NCI-H2171 treated with DMSO at 0.1 percent for 48 hours (cell line): ENCODE measurements around the gene ABCG5.

Source experiments
- DNase-seq: peaks from one replicate; lab custom pipeline; 2025; lab: John Stamatoyannopoulos, UW

Gene ABCG5

DNA sequence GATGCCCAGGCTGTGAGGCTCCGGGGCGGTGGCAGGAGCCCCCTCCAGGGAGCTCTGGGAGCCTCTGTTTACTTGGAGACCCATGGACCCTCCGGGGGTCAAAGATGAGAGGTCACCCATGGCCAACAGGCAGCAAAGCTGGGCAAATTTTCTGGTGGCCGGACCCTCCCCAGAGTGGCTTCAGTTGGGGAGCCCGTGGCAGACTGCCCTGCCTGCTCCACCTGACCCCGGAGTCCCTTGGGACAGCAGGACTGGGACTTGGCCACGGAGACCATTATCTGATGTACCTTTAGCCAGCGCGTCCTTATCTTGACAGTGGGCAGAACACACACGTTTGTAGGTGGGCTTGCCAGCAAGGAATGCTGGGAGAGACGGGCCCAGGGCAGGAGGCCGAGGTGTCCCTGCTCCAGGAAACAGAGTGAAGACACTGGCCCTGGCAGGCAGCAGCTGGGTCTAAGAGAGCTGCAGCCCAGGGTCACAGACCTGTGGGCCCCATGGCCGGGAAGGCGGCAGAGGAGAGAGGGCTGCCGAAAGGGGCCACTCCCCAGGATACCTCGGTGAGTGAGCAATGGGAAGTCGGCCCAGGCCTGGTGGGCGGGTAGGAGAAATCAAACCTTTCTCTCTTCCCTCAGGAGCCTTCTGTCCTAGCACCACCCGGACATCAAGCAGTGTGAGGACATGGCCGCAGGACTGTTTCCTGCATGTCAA lies at the start of gene ABCG5, which contains the start of gene ABCG8:
ABCG5 (minus strand) TSS at position 280 of the 708 bp plus-strand sequence; CDS start at position 120, 160 bp downstream.
ABCG8 (plus strand) TSS at position 412 of the 708 bp plus-strand sequence; CDS start at position 495, 83 bp downstream.
- no peak for DNase-seq

DNA sequence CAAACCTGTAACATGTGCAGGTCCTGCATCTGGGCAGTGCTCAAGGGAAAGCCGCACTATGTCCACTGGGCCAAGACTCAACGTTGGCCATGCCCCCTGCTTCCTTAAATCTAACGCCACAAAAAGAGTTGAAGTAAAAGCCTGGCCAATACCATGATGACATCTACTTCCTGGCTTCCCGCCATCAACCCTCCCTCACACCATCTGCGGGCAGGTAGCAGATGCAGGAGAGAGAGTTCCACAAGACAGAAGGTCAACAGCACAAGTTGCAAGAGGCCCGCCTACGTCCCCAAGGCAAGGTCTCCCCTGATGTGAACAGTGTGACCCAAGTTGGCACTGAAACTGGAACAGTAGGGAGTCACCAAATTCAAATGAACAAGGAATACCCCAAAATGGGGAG lies 48.5 kb upstream of the ABCG5 start:
- DNase-seq: peak; percentile 61

DNA sequence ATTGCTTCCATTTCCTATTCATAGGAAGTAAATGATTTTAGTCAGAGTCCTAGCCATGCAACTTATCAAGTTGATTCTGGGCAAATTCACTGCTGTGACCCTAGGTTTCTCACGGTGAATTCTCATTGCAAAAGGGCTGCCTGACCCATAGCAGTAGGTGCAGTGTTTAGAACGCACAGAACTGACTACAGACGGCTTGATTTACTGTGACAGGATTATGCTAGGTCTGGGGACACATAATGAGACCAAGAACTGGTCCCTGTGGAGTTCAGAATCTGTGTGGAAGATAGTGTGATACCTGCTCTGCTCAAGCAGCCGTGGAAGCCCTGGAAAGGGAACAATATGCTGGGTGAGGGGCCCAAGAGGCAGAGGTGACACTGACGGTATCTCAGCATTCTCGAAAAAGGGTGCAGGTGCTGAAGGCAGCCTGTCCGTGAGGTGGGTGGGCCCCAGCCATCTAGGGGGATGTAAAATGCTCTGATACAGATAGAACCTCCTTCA lies 46.5 kb upstream of the ABCG5 start:
- no peak for DNase-seq

DNA sequence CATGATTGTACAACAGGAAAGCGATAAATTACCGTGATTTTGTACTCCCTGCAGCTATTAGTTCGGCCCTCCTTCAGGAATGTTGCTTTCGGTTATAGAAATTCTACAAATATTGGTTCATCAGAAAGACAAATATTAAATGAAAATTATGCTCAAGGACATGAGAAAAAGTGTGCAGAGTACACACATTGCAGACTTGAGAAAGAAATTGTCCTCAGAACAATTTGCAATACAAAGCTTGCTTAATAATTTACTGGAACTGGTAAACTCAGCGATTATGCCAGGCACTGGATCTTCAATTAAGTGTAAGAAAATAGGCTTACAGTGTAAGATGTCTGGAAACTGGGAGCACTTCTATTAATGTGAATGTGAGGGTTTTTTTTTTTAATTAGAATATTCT lies 46.0 kb upstream of the ABCG5 start:
- no peak for DNase-seq

DNA sequence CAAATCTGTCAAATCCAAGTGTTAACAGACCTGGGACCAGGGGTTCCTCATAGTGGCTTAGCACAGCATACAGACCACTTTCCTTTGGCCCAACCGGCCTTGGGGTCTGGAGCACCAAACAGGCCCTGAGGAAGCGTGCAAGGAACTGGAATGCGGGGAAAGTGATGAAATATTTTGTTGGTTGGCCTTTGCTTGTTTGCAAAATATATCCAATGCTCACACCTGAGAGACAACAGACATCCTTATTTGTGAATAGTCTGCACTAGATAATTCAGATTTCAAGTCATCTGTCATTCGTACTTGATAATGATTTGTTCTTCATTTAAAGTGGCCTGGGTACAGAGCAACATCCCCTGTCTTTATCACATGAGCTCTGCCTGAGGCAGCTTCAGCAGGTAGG lies 43.7 kb upstream of the ABCG5 start:
- no peak for DNase-seq

DNA sequence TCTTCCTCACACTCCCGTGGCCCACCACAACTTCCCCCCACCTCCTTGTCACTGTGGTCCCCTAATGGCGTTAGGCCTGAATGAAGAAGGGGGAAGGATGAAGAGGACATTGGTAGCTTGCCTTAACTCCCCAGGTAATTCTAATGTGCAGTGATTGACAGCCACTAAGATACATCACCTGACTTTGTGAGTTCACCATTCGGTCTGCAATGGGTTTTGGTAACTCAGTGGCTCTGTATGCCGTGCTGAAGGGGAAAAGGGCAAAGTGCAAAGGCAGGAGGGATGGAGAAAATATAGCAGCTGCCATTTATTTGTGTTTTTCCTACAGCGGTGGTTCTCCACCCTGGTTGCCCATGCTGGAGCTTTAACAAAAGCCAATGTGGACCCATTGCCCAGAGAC lies 42.3 kb upstream of the ABCG5 start:
- DNase-seq: no peak

DNA sequence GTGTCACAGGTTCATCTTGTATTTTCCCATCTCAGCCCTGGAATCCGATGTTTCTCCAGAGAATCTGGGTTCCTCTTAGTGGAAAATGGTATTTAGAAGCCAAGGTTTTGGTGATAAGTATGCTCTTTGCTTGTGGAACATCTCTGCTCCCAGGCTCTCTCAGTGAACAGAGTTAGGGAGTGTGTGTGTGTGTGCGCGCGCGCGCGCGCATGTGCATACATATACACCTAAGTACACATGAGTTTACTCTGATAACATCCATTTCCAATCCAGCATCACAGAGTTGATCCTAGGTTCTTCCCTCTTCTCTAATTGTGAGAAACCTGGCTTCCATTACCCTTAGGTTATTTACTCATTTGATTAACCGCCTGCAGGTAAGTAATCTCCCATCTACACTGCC lies 41.8 kb upstream of the ABCG5 start:
- DNase-seq: no peak

DNA sequence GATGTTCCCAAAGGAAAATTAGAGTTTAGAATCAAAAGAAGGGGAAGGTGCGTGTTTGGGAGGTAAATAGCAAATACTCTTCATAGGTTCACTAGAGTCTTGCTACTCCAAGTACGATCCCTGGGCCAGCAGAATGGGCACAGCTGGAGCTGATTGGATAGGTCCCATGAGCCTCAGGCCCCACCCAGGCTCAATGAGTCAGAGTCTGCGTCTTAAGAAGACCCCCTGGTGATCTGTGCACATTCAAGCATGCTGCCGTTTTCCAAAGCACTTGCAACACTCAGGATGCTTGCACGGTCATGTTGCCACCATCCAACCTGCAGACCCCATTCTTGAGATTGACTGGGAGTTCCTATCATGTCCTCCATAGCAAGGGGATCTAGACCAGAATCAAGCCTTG lies 40.6 kb upstream of the ABCG5 start:
- no peak for DNase-seq

DNA sequence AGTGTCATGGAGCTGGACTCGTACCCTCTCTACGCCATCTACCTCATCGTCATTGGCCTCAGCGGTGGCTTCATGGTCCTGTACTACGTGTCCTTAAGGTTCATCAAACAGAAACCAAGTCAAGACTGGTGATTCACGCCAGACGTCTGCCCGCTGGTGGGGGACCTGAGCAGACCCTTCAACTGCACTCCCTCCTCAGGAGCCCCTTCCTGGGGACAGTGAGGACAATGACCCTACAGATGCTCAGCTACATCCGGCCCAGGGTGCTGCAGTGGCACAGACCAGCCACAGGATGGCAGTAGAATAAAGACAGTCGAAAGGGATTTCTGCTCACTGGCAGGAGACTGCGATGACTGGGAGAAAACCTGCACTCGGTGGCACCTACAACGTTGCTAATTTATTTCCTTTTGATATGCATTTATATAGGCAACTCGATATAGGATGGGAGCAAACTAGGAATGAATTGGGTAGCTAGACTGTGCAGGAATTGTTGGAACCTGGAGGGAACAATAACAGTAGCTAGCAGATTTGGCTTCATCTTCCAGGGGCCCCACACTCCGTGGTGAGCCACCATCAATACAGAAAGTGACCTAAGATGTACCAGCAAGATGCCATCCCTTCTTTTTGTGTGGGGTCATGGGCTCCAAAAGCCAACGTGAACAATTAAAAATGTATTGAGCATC lies 39.3 kb upstream of the ABCG5 start:
- peak; percentile 56 for DNase-seq

DNA sequence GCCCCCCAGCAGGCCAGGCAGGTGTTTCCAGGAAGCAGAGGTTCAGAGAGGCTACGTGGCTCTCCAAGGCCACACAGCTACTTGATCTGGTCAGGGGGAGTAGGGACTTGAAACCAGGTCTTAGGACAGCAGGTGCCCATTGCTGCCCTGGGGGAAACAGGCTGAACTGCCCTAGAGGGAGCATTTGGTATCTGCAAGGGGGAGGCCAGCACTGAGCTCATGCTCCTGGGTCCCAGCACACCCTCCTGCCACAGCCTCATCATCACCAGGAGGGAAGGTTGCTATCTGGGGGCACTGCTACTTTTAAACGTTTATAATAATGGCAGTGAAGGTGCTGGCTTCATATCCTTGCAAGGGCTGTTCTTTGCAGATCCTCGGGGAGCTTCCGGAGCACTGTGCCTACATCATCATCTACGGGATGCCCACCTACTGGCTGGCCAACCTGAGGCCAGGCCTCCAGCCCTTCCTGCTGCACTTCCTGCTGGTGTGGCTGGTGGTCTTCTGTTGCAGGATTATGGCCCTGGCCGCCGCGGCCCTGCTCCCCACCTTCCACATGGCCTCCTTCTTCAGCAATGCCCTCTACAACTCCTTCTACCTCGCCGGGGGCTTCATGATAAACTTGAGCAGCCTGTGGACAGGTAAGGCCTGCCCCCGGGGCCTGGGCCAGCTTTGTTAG lies 36.3 kb upstream of the ABCG5 start:
- DNase-seq: no peak

DNA sequence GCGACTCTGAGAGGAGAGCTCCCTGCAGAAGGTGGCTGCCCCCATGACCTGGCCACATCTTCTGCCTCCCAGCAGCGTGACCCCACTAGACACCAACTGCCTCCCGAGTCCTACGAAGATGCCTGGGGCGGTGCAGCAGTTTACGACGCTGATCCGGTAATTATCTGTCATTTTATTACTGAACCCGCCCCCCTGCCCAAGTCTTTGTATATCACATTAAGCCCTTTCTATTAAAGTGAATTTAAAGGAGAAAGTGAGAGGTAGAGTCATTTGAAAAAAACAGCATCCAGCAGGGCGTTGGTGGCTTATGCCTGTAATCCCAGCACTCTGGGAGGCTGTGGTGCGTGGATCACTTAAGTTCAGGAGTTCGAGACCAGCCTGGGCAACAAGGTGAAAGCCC lies 33.5 kb upstream of the ABCG5 start:
- DNase-seq: no peak

DNA sequence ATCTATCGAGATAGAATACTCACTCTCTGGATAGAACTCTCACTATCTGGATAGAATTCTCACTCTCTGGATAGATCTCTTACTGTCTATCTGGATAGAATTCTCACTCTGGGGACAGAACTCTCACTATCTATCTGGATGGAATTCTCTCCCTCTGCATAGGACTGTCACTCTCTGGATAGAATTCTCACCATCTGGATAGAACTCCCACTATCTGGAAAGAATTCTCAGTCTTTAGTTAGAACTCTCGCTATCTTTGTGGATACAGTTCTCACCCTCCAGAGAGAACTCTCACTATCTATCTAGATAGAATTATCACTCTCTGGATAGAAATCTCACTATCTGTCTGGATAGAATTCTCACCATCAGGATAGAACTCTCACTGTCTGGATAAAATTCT lies 16.7 kb upstream of the ABCG5 start:
- DNase-seq: no peak

DNA sequence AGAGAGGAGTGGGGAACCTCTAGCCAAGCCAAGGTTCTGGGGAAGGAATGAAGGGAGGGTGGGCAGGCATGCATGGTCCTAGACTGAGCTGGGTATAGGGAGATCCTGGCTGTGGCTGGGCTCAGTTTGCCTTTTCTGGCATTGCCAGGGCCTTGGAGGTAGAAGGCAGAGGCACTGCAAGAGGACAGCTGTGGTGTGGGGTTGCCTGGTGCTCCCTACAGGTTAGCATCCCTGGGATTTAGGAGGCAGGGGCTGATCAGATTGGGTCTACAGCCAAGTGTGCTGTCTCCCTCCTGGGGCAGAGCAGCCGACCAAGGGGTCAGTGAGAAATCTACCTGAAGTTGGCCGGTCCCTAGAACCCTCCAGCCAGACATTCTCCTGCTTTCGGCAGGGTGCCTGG lies 16.0 kb upstream of the ABCG5 start:
- no peak for DNase-seq

DNA sequence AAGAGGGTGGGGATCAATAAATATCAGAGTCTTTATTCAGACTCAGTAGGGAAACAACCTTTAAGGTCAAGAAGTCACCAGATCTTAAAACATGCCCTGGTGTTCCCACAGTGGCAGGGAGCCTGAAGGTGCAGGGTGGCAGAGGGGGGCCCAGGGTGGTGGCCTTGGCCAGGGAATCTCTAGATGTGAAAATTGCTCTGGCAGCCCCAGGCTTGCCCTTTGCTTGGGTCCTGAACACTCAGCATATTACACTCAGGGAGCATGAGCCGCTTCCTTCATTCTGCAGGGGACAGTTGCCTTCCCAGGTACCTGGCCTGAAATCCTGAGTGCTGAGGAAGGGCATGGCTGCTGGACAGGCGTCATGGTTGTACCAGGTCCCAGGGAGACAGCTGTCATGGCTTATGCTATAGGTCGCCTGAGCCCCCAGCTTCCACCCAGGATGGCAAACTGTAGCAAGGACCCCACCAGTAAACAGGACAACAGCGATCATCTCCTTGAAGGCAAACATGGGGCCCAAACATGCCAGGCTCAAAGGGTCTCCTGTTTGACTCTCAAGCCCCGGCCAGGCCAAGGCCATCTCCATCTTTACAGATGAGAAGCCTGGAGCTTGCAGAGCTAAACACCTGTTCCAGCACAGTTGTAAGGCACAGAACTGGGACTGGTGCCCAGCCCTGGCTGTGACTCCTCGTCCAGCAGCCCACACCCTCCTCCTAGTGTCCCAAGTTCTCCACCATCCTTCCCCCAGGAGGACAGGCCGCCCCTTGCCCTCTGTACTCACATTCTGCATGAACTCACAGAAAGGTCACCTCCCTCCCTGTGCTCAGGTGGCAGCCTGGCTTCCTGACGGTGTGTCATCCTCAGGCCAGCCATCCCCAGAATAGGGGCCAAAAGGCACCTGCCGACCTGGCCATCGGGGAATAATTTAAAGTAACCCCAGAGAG lies 14.8 kb upstream of the ABCG5 start:
- no peak for DNase-seq

DNA sequence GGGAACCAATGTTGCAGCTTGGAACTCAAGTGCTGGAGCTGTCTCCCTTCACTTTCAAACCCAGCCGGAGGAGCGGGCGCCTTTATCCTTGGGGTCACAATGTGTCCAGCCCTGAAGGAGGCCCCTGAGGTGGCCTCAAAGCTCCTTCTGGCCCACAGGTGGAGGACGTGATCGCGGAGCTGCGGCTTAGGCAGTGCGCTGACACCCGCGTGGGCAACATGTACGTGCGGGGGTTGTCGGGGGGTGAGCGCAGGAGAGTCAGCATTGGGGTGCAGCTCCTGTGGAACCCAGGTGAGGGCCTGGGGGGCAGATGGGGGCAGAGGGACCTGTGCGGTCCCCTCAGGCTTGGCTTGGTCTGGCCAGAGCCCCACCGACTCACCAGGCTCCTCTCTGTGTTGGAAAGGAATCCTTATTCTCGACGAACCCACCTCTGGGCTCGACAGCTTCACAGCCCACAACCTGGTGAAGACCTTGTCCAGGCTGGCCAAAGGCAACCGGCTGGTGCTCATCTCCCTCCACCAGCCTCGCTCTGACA lies 13.6 kb upstream of the ABCG5 start:
- no peak for DNase-seq

DNA sequence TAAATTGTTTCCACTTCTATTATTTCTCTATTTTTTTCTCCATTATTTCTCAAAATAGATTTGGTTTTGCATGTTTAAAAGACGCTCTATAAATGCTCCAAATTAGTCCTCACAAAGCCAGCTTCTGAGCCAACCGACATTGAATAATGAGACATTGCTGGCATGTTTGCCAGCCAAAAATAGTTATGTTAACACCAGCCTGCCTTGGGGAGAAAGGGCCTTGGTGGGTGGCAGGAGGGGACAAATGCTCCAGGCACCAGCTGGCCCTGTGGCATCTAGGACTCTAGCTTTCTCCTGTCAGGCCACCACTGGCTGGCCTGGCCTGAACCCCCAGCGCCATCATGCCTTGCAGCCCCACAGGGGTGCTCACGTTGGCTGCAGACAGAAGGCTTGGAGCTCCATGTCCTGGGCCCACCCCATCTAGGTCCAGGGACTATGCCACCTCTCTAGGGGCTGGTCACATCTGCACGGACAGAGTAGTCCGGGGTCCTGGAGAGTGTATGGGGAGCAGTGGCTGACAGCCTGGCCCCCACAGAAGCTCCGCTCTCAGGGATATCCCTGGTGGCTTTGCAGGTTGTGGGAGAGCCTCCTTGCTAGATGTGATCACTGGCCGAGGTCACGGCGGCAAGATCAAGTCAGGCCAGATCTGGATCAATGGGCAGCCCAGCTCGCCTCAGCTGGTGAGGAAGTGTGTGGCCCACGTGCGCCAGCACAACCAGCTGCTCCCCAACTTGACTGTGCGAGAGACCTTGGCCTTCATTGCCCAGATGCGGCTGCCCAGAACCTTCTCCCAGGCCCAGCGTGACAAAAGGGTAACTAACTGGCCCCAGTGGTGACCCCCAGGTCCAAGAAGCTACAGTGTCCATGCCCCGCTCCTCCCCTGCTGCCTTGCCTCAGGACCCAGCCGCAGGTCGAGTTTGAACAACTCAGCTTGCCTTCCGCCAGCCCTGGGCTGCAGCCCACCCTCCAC lies 12.7 kb upstream of the ABCG5 start:
- no peak for DNase-seq

DNA sequence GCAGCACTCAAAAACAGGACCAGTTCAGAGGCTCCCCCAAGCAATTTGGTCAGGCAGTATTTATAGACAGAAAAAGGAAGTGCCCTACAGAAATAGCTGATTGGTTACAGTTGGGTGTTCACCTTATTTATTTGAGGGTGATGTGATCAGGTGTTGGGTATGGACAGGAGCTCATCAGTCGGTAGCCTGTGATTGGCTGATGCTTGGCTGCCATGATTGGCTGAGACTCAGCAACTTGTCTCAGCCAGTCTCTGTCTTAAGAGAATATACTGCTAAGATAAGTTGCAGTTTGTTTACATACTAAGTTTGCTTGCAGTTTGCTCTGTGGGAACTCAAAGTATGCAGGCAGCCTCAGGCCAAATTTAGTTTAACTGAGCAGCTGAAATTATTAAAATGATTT lies 9.6 kb upstream of the ABCG5 start:
- no peak for DNase-seq

DNA sequence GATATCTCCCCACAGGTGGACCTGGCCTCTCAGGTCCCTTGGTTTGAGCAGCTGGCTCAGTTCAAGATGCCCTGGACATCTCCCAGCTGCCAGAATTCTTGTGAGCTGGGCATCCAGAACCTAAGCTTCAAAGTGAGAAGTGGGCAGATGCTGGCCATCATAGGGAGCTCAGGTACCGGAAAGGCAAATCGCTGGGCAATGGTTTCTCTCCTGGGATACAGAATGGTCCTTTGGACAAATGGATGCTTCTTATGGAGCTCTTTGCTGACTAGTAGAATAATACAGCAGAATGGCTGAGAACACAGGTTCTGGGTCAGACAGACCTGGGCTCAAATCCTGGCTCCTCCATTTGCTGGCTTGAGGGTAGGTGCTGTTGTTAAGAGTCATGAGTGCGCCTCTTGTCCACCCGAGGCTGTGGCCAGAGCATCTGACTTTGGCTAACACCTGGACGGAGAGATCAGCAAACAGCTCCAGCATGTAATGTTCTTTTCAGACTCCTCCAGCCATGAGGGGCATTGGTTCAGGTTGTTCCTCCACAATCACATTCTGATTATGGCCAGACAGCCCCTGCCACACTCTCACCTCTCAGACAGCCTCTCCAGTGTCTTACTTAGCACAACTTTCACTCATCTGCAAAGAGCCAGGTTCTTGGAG lies 7.6 kb upstream of the ABCG5 start:
- DNase-seq: no peak

DNA sequence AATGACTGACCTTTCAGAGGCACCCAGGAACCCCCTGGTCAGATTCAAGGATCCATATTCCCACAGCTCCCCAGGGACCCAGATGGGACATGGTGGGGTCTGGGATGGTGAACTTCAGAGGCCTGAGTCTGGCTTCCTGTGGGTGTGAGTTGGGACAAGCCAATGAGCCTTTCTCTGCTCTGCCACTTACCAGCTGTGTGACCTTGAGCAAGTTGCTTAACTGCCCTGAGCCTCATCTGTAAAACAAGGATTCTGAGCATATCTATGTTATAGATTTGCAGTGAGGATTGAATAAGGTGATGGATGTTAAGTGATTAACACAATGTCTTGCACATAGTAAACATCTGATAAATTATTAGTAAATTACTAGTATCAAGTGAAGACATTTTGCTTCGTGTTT lies 6.5 kb upstream of the ABCG5 start:
- no peak for DNase-seq

DNA sequence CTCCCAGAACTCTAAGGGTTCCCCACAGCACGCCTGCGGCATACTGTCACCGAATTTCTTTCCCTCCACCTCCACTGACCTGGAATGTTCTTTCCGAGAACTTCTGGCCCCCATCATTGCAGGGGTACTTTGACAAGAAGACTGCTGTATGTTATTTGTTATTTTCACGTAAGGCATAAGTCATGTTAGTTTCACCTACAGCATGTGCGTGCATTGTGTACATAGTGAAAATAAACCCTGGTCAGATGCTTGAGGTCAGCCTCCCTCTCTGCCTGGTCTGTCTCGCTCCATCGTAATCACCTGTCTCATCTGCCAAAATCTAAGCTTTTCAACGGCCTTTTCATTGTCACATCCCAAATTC lies 4.2 kb upstream of the ABCG5 start:
- no peak for DNase-seq
